Vagina (tissue), 2 donors: Measurements from ENCODE around the gene CEND1. TPM values are rescaled to one million over a fixed set of nuclear protein-coding genes. Genes with fewer than 3 reads are reported as not detected.

ENCODE experiments used
- DNase-seq, 2 donors: peaks; one replicate each; pipeline ENCODE4 v3.0.0-alpha.2; 2017; ENCODE audit errors: extremely low spot score in 2 of 2
- H3K27ac ChIP-seq: fragments of 200-600 bp; sonication (generic); one replicate; pipeline ENCODE4 v1.5.1; 2019
- H3K27me3 ChIP-seq: fragments of 200-600 bp; sonication (generic); one replicate; pipeline ENCODE4 v1.5.1; 2019
- H3K36me3 ChIP-seq, 2 donors: fragments of 200-600 bp; sonication (generic); one replicate each; pipeline ENCODE4 v1.5.1; 2017 to 2019
- H3K4me1 ChIP-seq: fragments of 200-600 bp; sonication (generic); one replicate; pipeline ENCODE4 v1.5.1; 2019
- H3K4me3 ChIP-seq, 2 donors: fragments of 200-600 bp; sonication (generic); 1 replicate in 1 of 2; 2 replicates in 1 of 2; pipeline ENCODE4 v1.5.1; 2016 to 2019
- H3K9me3 ChIP-seq: fragments of 200-600 bp; sonication (generic); one replicate; pipeline ENCODE4 v1.5.1; 2019
- CTCF ChIP-seq, 3 experiments: fragments of 450-650 bp in 2 of 3; fragments of 200-600 bp in 1 of 3; sonication (generic) in 1 of 3; IDR thresholded peaks; one replicate each; pipeline ENCODE4 v1.5.1; 2017 to 2019; ENCODE audit warnings: antibody characterized with exemption in 3 of 3, mild to moderate bottlenecking in 2 of 3, moderate library complexity in 2 of 3
- POLR2A ChIP-seq, 2 donors: fragments of 450-650 bp; IDR thresholded peaks; one replicate each; pipeline ENCODE4 v1.6.1; 2017; ENCODE audit warnings: antibody characterized with exemption in 2 of 2, mild to moderate bottlenecking in 2 of 2, moderate library complexity in 2 of 2
- POLR2AphosphoS5 ChIP-seq, 2 donors: sonication (generic); formaldehyde crosslinking; IDR thresholded peaks; one replicate each; pipeline ENCODE4 v1.9.0; 2017; ENCODE audit warnings: antibody characterized with exemption in 2 of 2, mild to moderate bottlenecking in 2 of 2, low read depth in 1 of 2; ENCODE audit not compliant: insufficient read depth in 1 of 2
- intact Hi-C: fragments of 100-400 bp; cut with DNase I; formaldehyde crosslinking; loops from one replicate; pipeline ENCODE4 v1.15.1; 2023
- total RNA-seq: library from RNA; depleted of rRNA; stranded (reverse); fragments of >200 nt; gene quantifications from one replicate; pipeline ENCODE4 v1.2.3, GENCODE V29; 2016

The CEND1 gene
- total RNA-seq, 1 donor from 2014 or later = 1.7 TPM

GRCh38 chr11:782264-783174, 7.4 kb downstream of the CEND1 start:
- no peak for DNase-seq
- intact Hi-C loops = no loop called here
- no peaks in the 10 kb centered on the region for H3K27me3 ChIP-seq
- no peaks in the 10 kb centered on the region for H3K36me3 ChIP-seq
- TF ChIP-seq POLR2AphosphoS5 (IDR thresholded peaks at IDR 0.05; ENCODE audit: insufficient read depth in 1 of 2, low read depth in 1 of 2) = no peak
- TF ChIP-seq CTCF (IDR thresholded peaks at IDR 0.05) = no peak
- TF ChIP-seq POLR2A (IDR thresholded peaks at IDR 0.05) = no peak
- H3K4me3 ChIP-seq = no peak overlapping the region
- no peak overlapping the region for H3K27ac ChIP-seq
- H3K4me1 ChIP-seq = peaks cover 32% of the 10 kb centered on the region
- H3K9me3 ChIP-seq = no peaks in the 10 kb centered on the region

GRCh38 chr11:779955-780532, 9.8 kb downstream of the CEND1 start:
- no peaks in the 10 kb centered on the region for H3K9me3 ChIP-seq
- no peak overlapping the region for H3K4me3 ChIP-seq
- peaks cover 51% of the 10 kb centered on the region for H3K4me1 ChIP-seq
- DNase-seq = no peak
- no peaks in the 10 kb centered on the region for H3K27me3 ChIP-seq
- intact Hi-C loops = no loop called here
- TF ChIP-seq POLR2AphosphoS5 (IDR thresholded peaks at IDR 0.05; ENCODE audit: insufficient read depth in 1 of 2, low read depth in 1 of 2) = no peak
- TF ChIP-seq POLR2A (IDR thresholded peaks at IDR 0.05) = no peak
- TF ChIP-seq CTCF (IDR thresholded peaks at IDR 0.05) = no peak
- no peak overlapping the region for H3K27ac ChIP-seq
- H3K36me3 ChIP-seq = no peaks in the 10 kb centered on the region

- no peak for DNase-seq
- Histone ChIP-seq H3K27ac (no peak overlapping the region), H3K9me3 (no peaks in the 10 kb centered on the region), H3K4me1 (peaks cover 54% of the 10 kb centered on the region), H3K27me3 (no peaks in the 10 kb centered on the region), H3K36me3 (no peaks in the 10 kb centered on the region), H3K4me3 (no peak overlapping the region)
- intact Hi-C loops = no loop called here
- TF ChIP-seq CTCF (IDR thresholded peaks at IDR 0.05) = no peak
- no peak for TF ChIP-seq POLR2A (IDR thresholded peaks at IDR 0.05)
- no peak for TF ChIP-seq POLR2AphosphoS5 (IDR thresholded peaks at IDR 0.05; ENCODE audit: insufficient read depth in 1 of 2, low read depth in 1 of 2)
Observed at GRCh38 chr11:778976-779954, 10.6 kb downstream of the CEND1 start.

GRCh38 chr11:777288-778255, 12.3 kb downstream of the CEND1 start, which contains the start of gene GATD1:
GATD1 (minus strand) TSS chr11:777487; CDS start chr11:777462, 25 bp downstream.
- H3K27me3 ChIP-seq = no peaks in the 10 kb centered on the region
- TF ChIP-seq POLR2AphosphoS5 (IDR thresholded peaks at IDR 0.05; ENCODE audit: insufficient read depth in 1 of 2, low read depth in 1 of 2) (peak in 1 of 2 donors; percentile 39), POLR2A (IDR thresholded peaks at IDR 0.05) (peak in 1 of 2 donors; percentile 86), CTCF (IDR thresholded peaks at IDR 0.05) (no peak)
- H3K9me3 ChIP-seq = no peaks in the 10 kb centered on the region
- DNase-seq = no peak
- peak within 1 kb of the TSS; percentile 80 to 96 for H3K4me3 ChIP-seq
- no peaks in the 10 kb centered on the region for H3K36me3 ChIP-seq
- H3K4me1 ChIP-seq = peaks cover 41% of the 10 kb centered on the region
- intact Hi-C loops = no loop called here
- H3K27ac ChIP-seq = peak within 1 kb of the TSS; percentile 87
